ENCODE results near the gene ANKS1B.

DNA sequence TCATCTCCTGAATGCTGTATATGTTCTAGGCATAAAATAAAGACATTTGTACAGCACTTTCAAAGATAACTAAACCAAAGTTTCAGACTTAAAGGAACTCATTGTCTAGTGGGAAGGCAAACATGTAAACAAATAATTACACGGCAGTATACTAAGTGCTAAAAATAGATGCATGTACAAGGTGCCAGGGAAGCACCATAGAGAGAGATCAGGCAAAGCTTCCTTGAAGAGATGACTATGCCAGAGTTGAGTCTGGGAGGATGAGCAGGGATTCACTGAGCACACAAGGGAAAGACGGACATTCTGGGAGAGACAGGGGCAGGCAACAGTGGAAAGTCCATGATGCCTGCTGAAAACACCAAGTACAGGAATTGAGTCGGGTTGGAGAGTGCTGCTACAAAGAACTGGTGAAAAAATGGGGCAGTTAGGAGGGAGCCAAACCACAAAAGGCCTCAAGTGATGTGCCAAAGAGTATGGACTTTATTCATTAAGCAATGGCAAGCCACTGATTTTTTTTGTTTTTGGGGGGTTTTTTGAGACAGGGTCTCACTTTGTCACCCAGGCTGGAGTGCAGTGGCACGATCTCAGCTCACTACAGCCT, 26.8 kb downstream of the ANKS1B start:
- TF ChIP-seq CTCF (IDR thresholded peaks at IDR 0.05) (no peak), POLR2A (IDR thresholded peaks at IDR 0.05) (no peak)
